Hematopoietic multipotent progenitor cell treated with erythropoietin and hydrocortisone succinate and interleukin-3 and kit ligand, for 4 days (in vitro differentiated cells): Measurements from ENCODE around the gene NXF2B.
"Not testable (repeated sequence)": the region's sequence is repeated elsewhere in the genome, so short reads cannot be mapped to it uniquely, and the experiment has no call there.

ENCODE experiments used
- DNase-seq: peaks from one replicate; pipeline ENCODE4 v3.0.0-alpha.2; 2015

Gene NXF2B

GRCh38 chrX:102439908-102440307, at the start of gene NXF2B:
NXF2B (minus strand) TSS chrX:102440008; CDS start chrX:102380036, 59,972 bp downstream.
- not testable (repeated sequence) for DNase-seq

GRCh38 chrX:102478765-102479164, 39.0 kb upstream of the NXF2B start:
- not testable (repeated sequence) for DNase-seq

- DNase-seq, result not testable (repeated sequence)
Observed at GRCh38 chrX:102471762-102472220, 32.0 kb upstream of the NXF2B start, which contains the start of gene TCP11X2. TCP11X2 (minus strand) TSS chrX:102471812.

- not testable (repeated sequence) for DNase-seq
Observed at GRCh38 chrX:102470215-102470614, 30.4 kb upstream of the NXF2B start.

- DNase-seq, result not testable (repeated sequence)
Observed at GRCh38 chrX:102458615-102459014, 18.8 kb upstream of the NXF2B start.

GRCh38 chrX:102414493-102414892, 25.3 kb downstream of the NXF2B start:
- DNase-seq, result not testable (repeated sequence)

GRCh38 chrX:102345916-102346315, 93.9 kb downstream of the NXF2B start:
- DNase-seq, result peak; percentile 64

- peak; percentile 2 for DNase-seq
Observed at GRCh38 chrX:102341867-102342266, 97.9 kb downstream of the NXF2B start.

- DNase-seq, result no peak
Observed at GRCh38 chrX:102339312-102340298, 100.2 kb downstream of the NXF2B start.

GRCh38 chrX:102338162-102338561, 101.6 kb downstream of the NXF2B start:
- DNase-seq, result no peak
